Bronchial epithelial cell (primary cell): ENCODE data around the gene TAS2R19. TPM values are rescaled to one million over a fixed set of nuclear protein-coding genes. Genes with fewer than 3 reads are reported as not detected.
"Not testable (repeated sequence)": the region's sequence is repeated elsewhere in the genome, so short reads cannot be mapped to it uniquely, and the experiment has no call there.

Source experiments
- DNase-seq: peaks from one replicate; pipeline ENCODE4 v3.0.0-alpha.2; 2010; ENCODE audit warnings: low read depth
- FAIRE-seq: peaks from 2 replicates; lab custom pipeline; 2011; peaks lifted over from hg19 to GRCh38; lab: Jason Lieb, UNC
- H3K27me3 ChIP-seq: 2 replicates; pipeline ENCODE4 v1.5.1; 2011; ENCODE audit warnings: low read length; ENCODE audit not compliant: control insufficient read depth, insufficient read depth
- H3K36me3 ChIP-seq: 2 replicates; pipeline ENCODE4 v1.5.1; 2011; ENCODE audit warnings: low read length; ENCODE audit not compliant: control insufficient read depth, insufficient read depth
- H3K4me3 ChIP-seq: 2 replicates; pipeline ENCODE4 v1.5.1; 2011; ENCODE audit warnings: mild to moderate bottlenecking, low read depth, low read length, control low read depth
- CTCF ChIP-seq: IDR thresholded peaks from 2 replicates; pipeline ENCODE4 v1.5.1; 2011; ENCODE audit warnings: mild to moderate bottlenecking, moderate library complexity, low read length, control low read depth, inconsistent platforms; ENCODE audit not compliant: insufficient read depth, severe bottlenecking
- total RNA-seq: library from RNA; depleted of rRNA; stranded (reverse); fragments of >200 nt; gene quantifications from 2 replicates; pipeline ENCODE4 v1.2.1, GENCODE V29; 2014

Gene TAS2R19
- total RNA-seq = 2.4 and 3.9 TPM in 2 replicates

- H3K27me3 ChIP-seq = no peaks in the 10 kb centered on the region
- FAIRE-seq (no peak), DNase-seq (no peak)
- no peak for TF ChIP-seq CTCF
- H3K4me3 ChIP-seq = no peak within 1 kb of the TSS
- H3K36me3 ChIP-seq = no peaks in the 10 kb centered on the region
Measured at GRCh38 chr12:11022520-11022919, at the start of gene TAS2R19. Gene TAS2R19 (minus strand): TSS chr12:11022620. CDS start chr12:11022571, 49 bp downstream.

- no peak overlapping the region for H3K4me3 ChIP-seq
- TF ChIP-seq CTCF = no peak
- H3K36me3 ChIP-seq = no peaks in the 10 kb centered on the region
- DNase-seq (no peak), FAIRE-seq (no peak)
- no peaks in the 10 kb centered on the region for H3K27me3 ChIP-seq
Measured at GRCh38 chr12:11071414-11071813, 49.0 kb upstream of the TAS2R19 start.

GRCh38 chr12:11070999-11071398 is 48.6 kb upstream of the TAS2R19 start:
- Histone ChIP-seq H3K27me3 (no peaks in the 10 kb centered on the region), H3K4me3 (no peak overlapping the region), H3K36me3 (no peaks in the 10 kb centered on the region)
- TF ChIP-seq CTCF = no peak
- FAIRE-seq = no peak
- no peak for DNase-seq

- DNase-seq = no peak
- FAIRE-seq = no peak
- TF ChIP-seq CTCF = no peak
- no peaks in the 10 kb centered on the region for H3K27me3 ChIP-seq
- no peaks in the 10 kb centered on the region for H3K36me3 ChIP-seq
- no peak overlapping the region for H3K4me3 ChIP-seq
Measured at GRCh38 chr12:11069854-11070365, 47.5 kb upstream of the TAS2R19 start.

GRCh38 chr12:11067514-11067913 is 45.1 kb upstream of the TAS2R19 start:
- no peak for TF ChIP-seq CTCF
- Histone ChIP-seq H3K27me3 (no peaks in the 10 kb centered on the region), H3K36me3 (no peaks in the 10 kb centered on the region), H3K4me3 (no peak overlapping the region)
- DNase-seq (no peak), FAIRE-seq (no peak)

GRCh38 chr12:11062194-11062593 is 39.8 kb upstream of the TAS2R19 start, which contains the start of gene TAS2R46:
Gene TAS2R46 (minus strand): TSS chr12:11062294. CDS start chr12:11062294, 0 bp downstream.
- not testable (repeated sequence) for FAIRE-seq, DNase-seq, H3K36me3 ChIP-seq, H3K27me3 ChIP-seq, H3K4me3 ChIP-seq
